SK-N-SH treated with all-trans-retinoic acid at 6 μM for 48 hours (cell line): ENCODE measurements around the gene ANGPTL1.

Experiments
- ATAC-seq: fragments of 200-7000 bp; cut with Tn5 transposase; 3 replicates; pipeline ENCODE4 v1.9.1; 2020; ENCODE audit warnings: mild to moderate bottlenecking, moderate library complexity
- BACH2 ChIP-seq: fragments of 250-450 bp; sonication (Bioruptor Pico); IDR thresholded peaks from 2 replicates; pipeline ENCODE4 v1.9.0; 2021; ENCODE audit warnings: mild to moderate bottlenecking, borderline replicate concordance
- CSDC2 ChIP-seq: fragments of 250-450 bp; sonication (Bioruptor Pico); IDR thresholded peaks from 2 replicates; pipeline ENCODE4 v1.5.0; 2020; ENCODE audit warnings: mild to moderate bottlenecking, moderate library complexity
- ESRRG ChIP-seq: fragments of 250-450 bp; sonication (Bioruptor Pico); IDR thresholded peaks from 2 replicates; pipeline ENCODE4 v1.6.1; 2021; ENCODE audit warnings: mild to moderate bottlenecking
- GLIS3 ChIP-seq: fragments of 250-450 bp; sonication (Bioruptor Pico); IDR thresholded peaks from 2 replicates; pipeline ENCODE4 v1.5.0; 2020; ENCODE audit warnings: mild to moderate bottlenecking, moderate library complexity
- ISL1 ChIP-seq: fragments of 250-450 bp; sonication (Bioruptor Pico); IDR thresholded peaks from 2 replicates; pipeline ENCODE4 v2.1.2; 2022; ENCODE audit warnings: mild to moderate bottlenecking, moderate library complexity
- OSR1 ChIP-seq: fragments of 250-450 bp; sonication (Bioruptor Pico); IDR thresholded peaks from 2 replicates; pipeline ENCODE4 v1.8.0; 2022; ENCODE audit warnings: moderate library complexity, mild to moderate bottlenecking, inconsistent platforms
- RARB ChIP-seq: fragments of 250-450 bp; sonication (Bioruptor Pico); IDR thresholded peaks from 2 replicates; pipeline ENCODE4 v1.8.0; 2021; ENCODE audit warnings: mild to moderate bottlenecking, moderate library complexity
- TCF4 ChIP-seq: fragments of 250-450 bp; sonication (Bioruptor Pico); IDR thresholded peaks from 2 replicates; pipeline ENCODE4 v1.8.0; 2021; ENCODE audit warnings: mild to moderate bottlenecking, moderate library complexity, borderline replicate concordance
- TOX ChIP-seq: fragments of 250-450 bp; sonication (Bioruptor Pico); IDR thresholded peaks from 2 replicates; pipeline ENCODE4 v1.8.0; 2021; ENCODE audit warnings: mild to moderate bottlenecking, moderate library complexity, borderline replicate concordance
- TSHZ2 ChIP-seq: fragments of 250-450 bp; sonication (Bioruptor Pico); IDR thresholded peaks from 2 replicates; pipeline ENCODE4 v1.5.0; 2020; ENCODE audit warnings: mild to moderate bottlenecking, moderate library complexity
- ZC3H10 ChIP-seq: fragments of 250-450 bp; sonication (Bioruptor Pico); IDR thresholded peaks from 2 replicates; pipeline ENCODE4 v1.5.1; 2021; ENCODE audit warnings: mild to moderate bottlenecking, moderate library complexity
- ZFP3 ChIP-seq: fragments of 250-450 bp; sonication (Bioruptor Pico); IDR thresholded peaks from 2 replicates; pipeline ENCODE4 v1.5.0; 2020; ENCODE audit warnings: mild to moderate bottlenecking, moderate library complexity
- ZFP30 ChIP-seq: fragments of 450-650 bp; formaldehyde crosslinking; IDR thresholded peaks from 2 replicates; pipeline ENCODE4 v1.5.0; 2022; ENCODE audit warnings: mild to moderate bottlenecking, moderate library complexity
- ZNF565 ChIP-seq: fragments of 450-650 bp; formaldehyde crosslinking; conservative IDR thresholded peaks from 2 replicates; pipeline ENCODE4 v1.5.0; 2020; ENCODE audit warnings: low read depth, mild to moderate bottlenecking, moderate library complexity
- ZNF70 ChIP-seq: fragments of 450-650 bp; formaldehyde crosslinking; IDR thresholded peaks from 2 replicates; pipeline ENCODE4 v1.5.0; 2020; ENCODE audit warnings: mild to moderate bottlenecking, moderate library complexity
- ZNF8 ChIP-seq: fragments of 450-650 bp; formaldehyde crosslinking; IDR thresholded peaks from 2 replicates; pipeline ENCODE4 v1.5.0; 2020; ENCODE audit warnings: mild to moderate bottlenecking, moderate library complexity
- TF ChIP-seq, protein P1 (sequence below): fragments of 250-450 bp; sonication (Bioruptor Pico); IDR thresholded peaks from 2 replicates; pipeline ENCODE4 v1.8.0; 2021; ENCODE audit warnings: low read depth, mild to moderate bottlenecking, moderate library complexity, borderline replicate concordance
- TF ChIP-seq, protein P2 (sequence below): fragments of 250-450 bp; sonication (Bioruptor Pico); IDR thresholded peaks from 2 replicates; pipeline ENCODE4 v1.5.1; 2021; ENCODE audit warnings: mild to moderate bottlenecking, moderate library complexity
- TF ChIP-seq, protein P3 (sequence below): fragments of 250-450 bp; sonication (Bioruptor Pico); IDR thresholded peaks from 2 replicates; pipeline ENCODE4 v1.8.0; 2020; ENCODE audit warnings: mild to moderate bottlenecking, moderate library complexity, borderline replicate concordance
- TF ChIP-seq, protein P4 (sequence below): fragments of 250-450 bp; sonication (Bioruptor Pico); IDR thresholded peaks from 2 replicates; pipeline ENCODE4 v1.5.1; 2020; ENCODE audit warnings: low read depth, mild to moderate bottlenecking, moderate library complexity

Gene ANGPTL1

GRCh38 chr1:178901482-178902125, 30.7 kb upstream of the ANGPTL1 start:
- TF ChIP-seq GLIS3 (no peak), ZNF8 (CRISPR knock-in tag) (no peak), CSDC2 (CRISPR knock-in tag) (no peak), TCF4 (CRISPR knock-in tag) (no peak), BACH2 (CRISPR knock-in tag) (no peak), ZFP30 (no peak), ZNF70 (CRISPR knock-in tag) (no peak), ZC3H10 (CRISPR knock-in tag) (no peak), ESRRG (CRISPR knock-in tag) (no peak), TOX (CRISPR knock-in tag) (no peak)
- no peak for ATAC-seq

DNA sequence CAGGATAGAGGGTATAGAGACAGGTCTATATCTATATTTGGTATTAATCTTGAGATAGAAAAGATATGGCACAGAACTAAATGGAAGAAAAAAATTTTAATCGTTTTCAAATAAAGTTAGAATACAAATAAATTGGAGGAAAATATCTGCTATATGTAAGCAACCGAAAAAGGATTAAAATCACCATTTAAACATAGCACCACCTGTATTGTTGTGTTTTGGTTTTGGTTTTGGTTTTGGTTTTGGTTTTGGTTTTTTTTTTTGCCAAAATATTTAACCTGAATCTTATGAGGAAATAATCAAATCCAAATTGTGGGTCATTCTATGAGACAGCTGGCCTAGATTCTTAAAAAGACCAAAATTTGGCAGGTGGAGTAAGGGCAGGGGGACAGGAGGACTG, 28.5 kb upstream of the ANGPTL1 start:
- no peak for ATAC-seq
- TF ChIP-seq ZNF8 (CRISPR knock-in tag) = no peak
- TF ChIP-seq, protein P1, sequence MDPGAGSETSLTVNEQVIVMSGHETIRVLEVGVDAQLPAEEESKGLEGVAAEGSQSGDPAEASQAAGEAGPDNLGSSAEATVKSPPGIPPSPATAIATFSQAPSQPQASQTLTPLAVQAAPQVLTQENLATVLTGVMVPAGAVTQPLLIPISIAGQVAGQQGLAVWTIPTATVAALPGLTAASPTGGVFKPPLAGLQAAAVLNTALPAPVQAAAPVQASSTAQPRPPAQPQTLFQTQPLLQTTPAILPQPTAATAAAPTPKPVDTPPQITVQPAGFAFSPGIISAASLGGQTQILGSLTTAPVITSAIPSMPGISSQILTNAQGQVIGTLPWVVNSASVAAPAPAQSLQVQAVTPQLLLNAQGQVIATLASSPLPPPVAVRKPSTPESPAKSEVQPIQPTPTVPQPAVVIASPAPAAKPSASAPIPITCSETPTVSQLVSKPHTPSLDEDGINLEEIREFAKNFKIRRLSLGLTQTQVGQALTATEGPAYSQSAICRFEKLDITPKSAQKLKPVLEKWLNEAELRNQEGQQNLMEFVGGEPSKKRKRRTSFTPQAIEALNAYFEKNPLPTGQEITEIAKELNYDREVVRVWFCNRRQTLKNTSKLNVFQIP (CRISPR knock-in tag) = no peak
- no peak for TF ChIP-seq GLIS3
- no peak for TF ChIP-seq ZFP30
- no peak for TF ChIP-seq TOX (CRISPR knock-in tag)

- no peak for ATAC-seq
- TF ChIP-seq, protein P2, sequence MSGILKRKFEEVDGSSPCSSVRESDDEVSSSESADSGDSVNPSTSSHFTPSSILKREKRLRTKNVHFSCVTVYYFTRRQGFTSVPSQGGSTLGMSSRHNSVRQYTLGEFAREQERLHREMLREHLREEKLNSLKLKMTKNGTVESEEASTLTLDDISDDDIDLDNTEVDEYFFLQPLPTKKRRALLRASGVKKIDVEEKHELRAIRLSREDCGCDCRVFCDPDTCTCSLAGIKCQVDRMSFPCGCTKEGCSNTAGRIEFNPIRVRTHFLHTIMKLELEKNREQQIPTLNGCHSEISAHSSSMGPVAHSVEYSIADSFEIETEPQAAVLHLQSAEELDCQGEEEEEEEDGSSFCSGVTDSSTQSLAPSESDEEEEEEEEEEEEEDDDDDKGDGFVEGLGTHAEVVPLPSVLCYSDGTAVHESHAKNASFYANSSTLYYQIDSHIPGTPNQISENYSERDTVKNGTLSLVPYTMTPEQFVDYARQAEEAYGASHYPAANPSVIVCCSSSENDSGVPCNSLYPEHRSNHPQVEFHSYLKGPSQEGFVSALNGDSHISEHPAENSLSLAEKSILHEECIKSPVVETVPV (CRISPR knock-in tag) = no peak
- TF ChIP-seq OSR1 = no peak
- TF ChIP-seq ZNF70 (CRISPR knock-in tag) = no peak
- TF ChIP-seq, protein P3, sequence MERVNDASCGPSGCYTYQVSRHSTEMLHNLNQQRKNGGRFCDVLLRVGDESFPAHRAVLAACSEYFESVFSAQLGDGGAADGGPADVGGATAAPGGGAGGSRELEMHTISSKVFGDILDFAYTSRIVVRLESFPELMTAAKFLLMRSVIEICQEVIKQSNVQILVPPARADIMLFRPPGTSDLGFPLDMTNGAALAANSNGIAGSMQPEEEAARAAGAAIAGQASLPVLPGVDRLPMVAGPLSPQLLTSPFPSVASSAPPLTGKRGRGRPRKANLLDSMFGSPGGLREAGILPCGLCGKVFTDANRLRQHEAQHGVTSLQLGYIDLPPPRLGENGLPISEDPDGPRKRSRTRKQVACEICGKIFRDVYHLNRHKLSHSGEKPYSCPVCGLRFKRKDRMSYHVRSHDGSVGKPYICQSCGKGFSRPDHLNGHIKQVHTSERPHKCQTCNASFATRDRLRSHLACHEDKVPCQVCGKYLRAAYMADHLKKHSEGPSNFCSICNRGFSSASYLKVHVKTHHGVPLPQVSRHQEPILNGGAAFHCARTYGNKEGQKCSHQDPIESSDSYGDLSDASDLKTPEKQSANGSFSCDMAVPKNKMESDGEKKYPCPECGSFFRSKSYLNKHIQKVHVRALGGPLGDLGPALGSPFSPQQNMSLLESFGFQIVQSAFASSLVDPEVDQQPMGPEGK (CRISPR knock-in tag) = no peak
- TF ChIP-seq, protein P4, sequence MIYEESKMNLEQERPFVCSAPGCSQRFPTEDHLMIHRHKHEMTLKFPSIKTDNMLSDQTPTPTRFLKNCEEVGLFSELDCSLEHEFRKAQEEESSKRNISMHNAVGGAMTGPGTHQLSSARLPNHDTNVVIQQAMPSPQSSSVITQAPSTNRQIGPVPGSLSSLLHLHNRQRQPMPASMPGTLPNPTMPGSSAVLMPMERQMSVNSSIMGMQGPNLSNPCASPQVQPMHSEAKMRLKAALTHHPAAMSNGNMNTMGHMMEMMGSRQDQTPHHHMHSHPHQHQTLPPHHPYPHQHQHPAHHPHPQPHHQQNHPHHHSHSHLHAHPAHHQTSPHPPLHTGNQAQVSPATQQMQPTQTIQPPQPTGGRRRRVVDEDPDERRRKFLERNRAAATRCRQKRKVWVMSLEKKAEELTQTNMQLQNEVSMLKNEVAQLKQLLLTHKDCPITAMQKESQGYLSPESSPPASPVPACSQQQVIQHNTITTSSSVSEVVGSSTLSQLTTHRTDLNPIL (CRISPR knock-in tag) = no peak
- TF ChIP-seq RARB (CRISPR knock-in tag) = no peak
- no peak for TF ChIP-seq ZFP3 (CRISPR knock-in tag)
- TF ChIP-seq TCF4 (CRISPR knock-in tag) = no peak
- no peak for TF ChIP-seq ZNF565 (CRISPR knock-in tag)
- TF ChIP-seq ISL1 = no peak
- TF ChIP-seq TSHZ2 = no peak
- TF ChIP-seq CSDC2 (CRISPR knock-in tag) = no peak
- no peak for TF ChIP-seq GLIS3
- no peak for TF ChIP-seq BACH2 (CRISPR knock-in tag)
Measured at GRCh38 chr1:178898401-178898800, 27.5 kb upstream of the ANGPTL1 start.
